Measurements from ENCODE around the gene VAV3. TPM values are rescaled to one million over a fixed set of nuclear protein-coding genes. Genes with fewer than 3 reads are reported as not detected.

The VAV3 gene
- total RNA-seq, 1 experiment from 2014 or later = 0.57 TPM

DNA sequence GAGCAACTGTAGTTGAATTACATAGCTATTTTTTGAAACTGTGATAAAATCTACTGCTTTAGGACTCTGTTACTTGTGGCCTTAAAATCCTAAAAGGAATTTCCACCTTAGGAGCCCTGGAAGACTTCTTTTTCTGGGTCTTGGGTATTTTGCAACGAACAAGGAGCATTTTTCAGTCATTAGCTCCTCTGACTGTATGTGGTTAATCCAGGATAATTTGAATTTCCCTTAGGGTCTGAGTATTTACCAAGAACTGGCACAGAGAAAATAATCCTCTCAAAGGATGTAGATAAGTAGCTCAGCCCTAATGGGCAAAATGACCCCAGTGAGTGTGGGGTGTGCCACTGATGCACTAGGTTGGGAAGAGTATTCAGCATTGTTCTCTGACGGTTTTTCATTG, 170.4 kb downstream of the VAV3 start:
- no peak overlapping the region for H3K4me3 Mint-ChIP-seq (ENCODE audit: unreplicated experiment)
- no peaks in the 10 kb centered on the region for H3K4me1 Mint-ChIP-seq (ENCODE audit: low read depth, unreplicated experiment)
- H3K36me3 Mint-ChIP-seq (ENCODE audit: insufficient read depth, unreplicated experiment) = no peaks in the 10 kb centered on the region
- no peak overlapping the region for H3K27ac Mint-ChIP-seq (ENCODE audit: unreplicated experiment)
- H3K4me1 ChIP-seq = no peaks in the 10 kb centered on the region
- no peaks in the 10 kb centered on the region for H3K27me3 Mint-ChIP-seq (ENCODE audit: insufficient read depth, unreplicated experiment)
- CTCF ChIA-PET = no interaction called here
- intact Hi-C loops (cut with micrococcal nuclease; ENCODE audit: unreplicated experiment) = no loop called here
- no TSS peak for BruUV-seq (replicated peaks)
- H3K36me3 ChIP-seq (ENCODE audit: control insufficient read depth, insufficient read depth, low read length) = no peaks in the 10 kb centered on the region
- H3K9me3 ChIP-seq = no peaks in the 10 kb centered on the region
- no peak for DNase-seq
- no peaks in the 10 kb centered on the region for H3K27me3 ChIP-seq (replicated peaks; ENCODE audit: control insufficient read depth, insufficient read depth, low read length)
- H3K9me3 Mint-ChIP-seq (ENCODE audit: unreplicated experiment) = no peaks in the 10 kb centered on the region
- POLR2A ChIA-PET = no interaction called here
- no peak overlapping the region for H3K4me3 ChIP-seq (ENCODE audit: low read depth, low read length)
- TF ChIP-seq, protein P1, sequence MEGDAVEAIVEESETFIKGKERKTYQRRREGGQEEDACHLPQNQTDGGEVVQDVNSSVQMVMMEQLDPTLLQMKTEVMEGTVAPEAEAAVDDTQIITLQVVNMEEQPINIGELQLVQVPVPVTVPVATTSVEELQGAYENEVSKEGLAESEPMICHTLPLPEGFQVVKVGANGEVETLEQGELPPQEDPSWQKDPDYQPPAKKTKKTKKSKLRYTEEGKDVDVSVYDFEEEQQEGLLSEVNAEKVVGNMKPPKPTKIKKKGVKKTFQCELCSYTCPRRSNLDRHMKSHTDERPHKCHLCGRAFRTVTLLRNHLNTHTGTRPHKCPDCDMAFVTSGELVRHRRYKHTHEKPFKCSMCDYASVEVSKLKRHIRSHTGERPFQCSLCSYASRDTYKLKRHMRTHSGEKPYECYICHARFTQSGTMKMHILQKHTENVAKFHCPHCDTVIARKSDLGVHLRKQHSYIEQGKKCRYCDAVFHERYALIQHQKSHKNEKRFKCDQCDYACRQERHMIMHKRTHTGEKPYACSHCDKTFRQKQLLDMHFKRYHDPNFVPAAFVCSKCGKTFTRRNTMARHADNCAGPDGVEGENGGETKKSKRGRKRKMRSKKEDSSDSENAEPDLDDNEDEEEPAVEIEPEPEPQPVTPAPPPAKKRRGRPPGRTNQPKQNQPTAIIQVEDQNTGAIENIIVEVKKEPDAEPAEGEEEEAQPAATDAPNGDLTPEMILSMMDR (IDR thresholded peaks at IDR 0.05; ENCODE audit: insufficient read depth in 1 of 2, low read depth in 1 of 2, low read length in 1 of 2, severe bottlenecking in 1 of 2, unreplicated experiment in 1 of 2) = no peak

- Mint-ChIP-seq H3K9me3 (ENCODE audit: unreplicated experiment) (no peaks in the 10 kb centered on the region), H3K27ac (ENCODE audit: unreplicated experiment) (no peak overlapping the region), H3K36me3 (ENCODE audit: insufficient read depth, unreplicated experiment) (no peaks in the 10 kb centered on the region), H3K4me3 (ENCODE audit: unreplicated experiment) (no peak overlapping the region), H3K27me3 (ENCODE audit: insufficient read depth, unreplicated experiment) (no peaks in the 10 kb centered on the region), H3K4me1 (ENCODE audit: low read depth, unreplicated experiment) (no peaks in the 10 kb centered on the region)
- no peak for DNase-seq
- TF ChIP-seq, protein P1 (IDR thresholded peaks at IDR 0.05; ENCODE audit: insufficient read depth in 1 of 2, low read depth in 1 of 2, low read length in 1 of 2, severe bottlenecking in 1 of 2, unreplicated experiment in 1 of 2) = no peak
- Histone ChIP-seq H3K4me3 (ENCODE audit: low read depth, low read length) (no peak overlapping the region), H3K36me3 (ENCODE audit: control insufficient read depth, insufficient read depth, low read length) (no peaks in the 10 kb centered on the region), H3K9me3 (no peaks in the 10 kb centered on the region), H3K4me1 (no peaks in the 10 kb centered on the region), H3K27me3 (replicated peaks; ENCODE audit: control insufficient read depth, insufficient read depth, low read length) (no peaks in the 10 kb centered on the region)
- BruUV-seq (replicated peaks) = no TSS peak
- ChIA-PET CTCF (no interaction called here), POLR2A (no interaction called here)
- intact Hi-C loops (cut with micrococcal nuclease; ENCODE audit: unreplicated experiment) = no loop called here
Measured at GRCh38 chr1:107793896-107794453, 171.0 kb downstream of the VAV3 start.

DNA sequence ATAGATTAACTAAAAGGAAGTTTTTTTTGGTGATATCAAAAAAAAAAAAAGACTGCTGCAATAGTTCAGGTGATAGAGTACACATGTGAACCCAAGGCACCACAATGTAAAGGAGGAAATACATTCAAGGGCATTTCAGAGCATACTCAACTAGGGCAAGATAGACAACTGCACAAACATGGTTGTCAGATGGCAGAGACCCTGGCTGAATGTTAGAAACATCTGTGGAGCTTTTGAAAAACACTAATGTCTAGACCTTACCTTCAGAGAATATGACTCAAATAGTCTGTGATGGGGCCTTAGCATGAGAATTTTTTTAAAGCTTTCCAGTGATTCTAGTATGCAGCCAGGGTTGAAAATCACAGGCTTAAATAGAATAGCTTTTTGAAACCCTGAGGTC, 173.6 kb downstream of the VAV3 start:
- no TSS peak for BruUV-seq (replicated peaks)
- POLR2A ChIA-PET = no interaction called here
- no peaks in the 10 kb centered on the region for H3K4me1 ChIP-seq
- Mint-ChIP-seq H3K4me3 (ENCODE audit: unreplicated experiment) (no peak overlapping the region), H3K27ac (ENCODE audit: unreplicated experiment) (no peak overlapping the region), H3K27me3 (ENCODE audit: insufficient read depth, unreplicated experiment) (peaks cover 4% of the 10 kb centered on the region), H3K9me3 (ENCODE audit: unreplicated experiment) (no peaks in the 10 kb centered on the region), H3K4me1 (ENCODE audit: low read depth, unreplicated experiment) (no peaks in the 10 kb centered on the region), H3K36me3 (ENCODE audit: insufficient read depth, unreplicated experiment) (no peaks in the 10 kb centered on the region)
- intact Hi-C loops (cut with micrococcal nuclease; ENCODE audit: unreplicated experiment) = no loop called here
- H3K36me3 ChIP-seq (ENCODE audit: control insufficient read depth, insufficient read depth, low read length) = no peaks in the 10 kb centered on the region
- H3K27me3 ChIP-seq (replicated peaks; ENCODE audit: control insufficient read depth, insufficient read depth, low read length) = no peaks in the 10 kb centered on the region
- no peak overlapping the region for H3K4me3 ChIP-seq (ENCODE audit: low read depth, low read length)
- CTCF ChIA-PET = no interaction called here
- TF ChIP-seq, protein P1 (IDR thresholded peaks at IDR 0.05; ENCODE audit: insufficient read depth in 1 of 2, low read depth in 1 of 2, low read length in 1 of 2, severe bottlenecking in 1 of 2, unreplicated experiment in 1 of 2) = no peak
- no peak for DNase-seq
- no peaks in the 10 kb centered on the region for H3K9me3 ChIP-seq

Measured in Caco-2 (cell line).